K562 (cell line): Measurements from ENCODE around the gene MUSK. TPM values are rescaled to one million over a fixed set of nuclear protein-coding genes. Genes with fewer than 3 reads are reported as not detected.

Experiments used
- ATAC-seq: fragments of 200-7000 bp; cut with Tn5 transposase; 3 replicates; pipeline ENCODE4 v1.9.1; 2020; ENCODE audit warnings: moderate library complexity
- BruUV-seq: library from RNA; stranded (reverse); fragments of 400-500 nt; replicated peaks from 2 replicates; lab custom pipeline; 2021; lab: Mats Ljungman, UMichigan
- CTCF ChIA-PET: fragments of 300-600 bp; formaldehyde crosslinking; extraction: SDS; loops from one replicate; lab custom pipeline; 2021; ENCODE audit warnings: low intra/inter-chr PET ratio; lab: Yijun Ruan, JAX
- POLR2A ChIA-PET: fragments of 300-600, 350-650 bp; sonication (Branson Sonifier 250); formaldehyde crosslinking; extraction: SDS; loops from one replicate; lab custom pipeline; 2021; ENCODE audit warnings: antibody characterized with exemption, inconsistent platforms; lab: Yijun Ruan, JAX
- DNase-seq, 4 experiments: peaks; one replicate each; pipeline versions ENCODE4 v3.0.0 to v3.0.0-alpha.2; 2011 to 2018; ENCODE audit warnings: low spot score in 3 of 4, mixed read lengths in 3 of 4; ENCODE audit errors: extremely low read depth in 1 of 4
- FAIRE-seq: peaks from 2 replicates; lab custom pipeline; 2011; peaks lifted over from hg19 to GRCh38; lab: Jason Lieb, UNC
- H2AFZ ChIP-seq: 2 replicates; pipeline ENCODE4 v1.6.0; 2011; ENCODE audit warnings: low read depth, low read length, control low read depth, inconsistent platforms
- H3K27ac ChIP-seq: fragments of 200-600 bp; 3 replicates; pipeline ENCODE4 v1.8.0; 2011; ENCODE audit warnings: low read depth, mild to moderate bottlenecking, control low read depth, inconsistent platforms, low read length, moderate library complexity, mixed read lengths; ENCODE audit errors: extremely low read depth
- H3K27me3 ChIP-seq, 2 experiments: fragments of 300-600 bp in 1 of 2; 2 replicates in 1 of 2; 3 replicates in 1 of 2; pipeline versions ENCODE4 v1.6.0 to v1.8.0; 2011; ENCODE audit warnings: inconsistent platforms in 2 of 2, low read length in 2 of 2, mild to moderate bottlenecking in 1 of 2, mixed read lengths in 1 of 2, moderate library complexity in 1 of 2; ENCODE audit not compliant: control insufficient read depth in 2 of 2, insufficient read depth in 2 of 2
- H3K36me3 ChIP-seq: fragments of 300-600 bp; 3 replicates; pipeline ENCODE4 v1.8.0; 2011; ENCODE audit warnings: mild to moderate bottlenecking, low read length, inconsistent platforms; ENCODE audit not compliant: control insufficient read depth, insufficient read depth
- H3K4me1 ChIP-seq, 2 experiments: fragments of 200-600 bp in 1 of 2; replicated peaks in 1 of 2; 2 replicates in 1 of 2; 3 replicates in 1 of 2; pipeline versions ENCODE4 v1.5.1 to v1.8.0; 2011; ENCODE audit warnings: inconsistent platforms in 2 of 2, low read length in 2 of 2, mild to moderate bottlenecking in 1 of 2, mixed read lengths in 1 of 2, moderate library complexity in 1 of 2; ENCODE audit not compliant: control insufficient read depth in 2 of 2, insufficient read depth in 2 of 2
- H3K4me2 ChIP-seq: 2 replicates; pipeline ENCODE4 v1.6.1; 2011; ENCODE audit warnings: low read length, control low read depth, inconsistent platforms, mixed read lengths; ENCODE audit not compliant: insufficient read depth
- H3K4me3 ChIP-seq: fragments of 200-600 bp; sonication (generic), shearing (Covaris generic); 2 replicates; pipeline ENCODE4 v1.5.1; 2016; ENCODE audit warnings: control low read depth, inconsistent platforms
- H3K79me2 ChIP-seq: fragments of 200-600 bp; 3 replicates; pipeline ENCODE4 v1.8.0; 2011; ENCODE audit warnings: low read length, inconsistent platforms; ENCODE audit not compliant: control insufficient read depth, insufficient read depth
- H3K9ac ChIP-seq, 2 experiments: 2 replicates each; pipeline versions ENCODE4 v1.6.0 to v1.6.1; 2011; ENCODE audit warnings: low read depth in 2 of 2, low read length in 2 of 2, control low read depth in 1 of 2, inconsistent platforms in 1 of 2, mild to moderate bottlenecking in 1 of 2, mixed read lengths in 1 of 2; ENCODE audit not compliant: insufficient read depth in 1 of 2
- H3K9me1 ChIP-seq: one replicate; pipeline ENCODE4 v1.6.0; 2011; ENCODE audit warnings: inconsistent platforms, mild to moderate bottlenecking, low read length, moderate library complexity; ENCODE audit not compliant: control insufficient read depth, insufficient read depth
- H3K9me3 ChIP-seq: replicated peaks from 2 replicates; pipeline ENCODE4 v1.5.1; 2011; ENCODE audit warnings: low read depth, low read length, inconsistent platforms; ENCODE audit not compliant: control insufficient read depth, insufficient read depth
- H4K20me1 ChIP-seq: replicated peaks from 2 replicates; pipeline ENCODE4 v1.6.1; 2011; ENCODE audit warnings: low read length, inconsistent platforms, mixed read lengths; ENCODE audit not compliant: control insufficient read depth, insufficient read depth
- DNMT1 ChIP-seq: fragments of 450-650 bp; IDR thresholded peaks from 2 replicates; pipeline ENCODE4 v1.6.1; 2016; ENCODE audit warnings: antibody characterized with exemption, mild to moderate bottlenecking
- ERF ChIP-seq: fragments of 450-650 bp; formaldehyde crosslinking; IDR thresholded peaks from 2 replicates; pipeline ENCODE4 v1.4.0; 2020; ENCODE audit warnings: mild to moderate bottlenecking, mixed read lengths
- GATA2 ChIP-seq: sonication (generic); formaldehyde crosslinking; IDR thresholded peaks from 2 replicates; pipeline ENCODE4 v1.4.0; 2020; ENCODE audit warnings: mild to moderate bottlenecking, missing genetic modification reagents
- GATAD2B ChIP-seq: fragments of 450-650 bp; IDR thresholded peaks from 2 replicates; pipeline ENCODE4 v1.6.1; 2017; ENCODE audit warnings: mild to moderate bottlenecking, borderline replicate concordance
- HNRNPL ChIP-seq: fragments of 200-400 bp; formaldehyde crosslinking; IDR thresholded peaks from 2 replicates; pipeline ENCODE4 v1.6.1; 2017; ENCODE audit warnings: low read depth, mild to moderate bottlenecking, low read length
- LCOR ChIP-seq: sonication (generic); formaldehyde crosslinking; IDR thresholded peaks from 2 replicates; pipeline ENCODE4 v1.8.0; 2022; ENCODE audit warnings: mild to moderate bottlenecking, missing genetic modification reagents
- RBM25 ChIP-seq: fragments of 200-400 bp; formaldehyde crosslinking; IDR thresholded peaks from 2 replicates; pipeline ENCODE4 v1.6.1; 2018; ENCODE audit warnings: low read length, low read depth, moderate library complexity; ENCODE audit not compliant: severe bottlenecking
- RNF2 ChIP-seq: sonication (generic); IDR thresholded peaks from 2 replicates; pipeline ENCODE4 v1.6.1; 2016
- SRSF9 ChIP-seq: fragments of 200-400 bp; formaldehyde crosslinking; IDR thresholded peaks from 2 replicates; pipeline ENCODE4 v1.6.1; 2017; ENCODE audit warnings: low read depth, low read length, borderline replicate concordance
- U2AF2 ChIP-seq: fragments of 200-400 bp; formaldehyde crosslinking; optimal IDR thresholded peaks from 2 replicates; pipeline ENCODE3; 2017; ENCODE audit warnings: low read depth, mild to moderate bottlenecking, low read length
- ZNF140 ChIP-seq: fragments of 250-450 bp; sonication (Bioruptor Pico); IDR thresholded peaks from 2 replicates; pipeline ENCODE4 v1.8.0; 2021; ENCODE audit warnings: moderate library complexity, mild to moderate bottlenecking, inconsistent platforms
- ZNF707 ChIP-seq: fragments of 250-450 bp; sonication (Bioruptor Pico); conservative IDR thresholded peaks from 2 replicates; pipeline ENCODE4 v1.8.0; 2022; ENCODE audit warnings: inconsistent platforms, mild to moderate bottlenecking, moderate library complexity
- WGBS: fragments of 100-300 bp; shearing (Covaris generic); methylation state at CpG from one replicate; pipeline ENCODE4 v1.1.6; 2016; ENCODE audit warnings: low coverage, mixed read lengths; ENCODE audit not compliant: insufficient coverage; ENCODE audit errors: missing lambda C conversion rate; 5-methylcytosine and 5-hydroxymethylcytosine counted together
- in situ Hi-C: fragments of 300-500 bp; cut with MboI; formaldehyde crosslinking; loops from 4 replicates; pipeline ENCODE4 v1.15.0; 2018; ENCODE audit warnings: inconsistent platforms, mixed read lengths
- intact Hi-C: fragments of 100-400 bp; cut with micrococcal nuclease; formaldehyde crosslinking; loops from 2 replicates; pipeline ENCODE4 v1.14.2; 2022
- polyA plus RNA-seq, 8 experiments: library from polyadenylated mRNA; depleted of rRNA in 4 of 8; stranded (reverse) in 5 of 8; unstranded in 3 of 8; fragments of >200 nt; fragmentation: Nextera tagmentation in 2 of 8; fragmentation: Illumina TruSeq in 1 of 8; extraction: Ambion mirVana in 2 of 8; extraction: Trizol in 1 of 8; gene quantifications; 2 replicates each; pipeline versions ENCODE4 v1.2.1 to v1.2.3, GENCODE V29; 2011 to 2014; ENCODE audit warnings: inconsistent platforms in 1 of 8, missing spikeins in 1 of 8
- total RNA-seq, 7 experiments: library from RNA; depleted of rRNA in 6 of 7; stranded (reverse); fragments of >200 nt in 6 of 7; fragmentation: Illumina TruSeq in 2 of 7; extraction: Trizol in 2 of 7; gene quantifications; 2 replicates each; pipeline versions ENCODE4 v1.2.1 to v1.2.3, GENCODE V29; 2011 to 2021; ENCODE audit warnings: low replicate concordance in 1 of 7
- TF ChIP-seq, protein P1 (sequence below): sonication (generic); IDR thresholded peaks from 2 replicates; pipeline ENCODE4 v1.6.1; 2016
- TF ChIP-seq, protein P2 (sequence below): fragments of 250-450 bp; sonication (Bioruptor Pico); IDR thresholded peaks from 2 replicates; pipeline ENCODE4 v1.4.0; 2020; ENCODE audit warnings: mild to moderate bottlenecking
- TF ChIP-seq, protein P3 (sequence below): fragments of 250-450 bp; sonication (Bioruptor Pico); IDR thresholded peaks from 2 replicates; pipeline ENCODE4 v1.8.0; 2022; ENCODE audit warnings: inconsistent platforms

Gene MUSK
- total and polyA plus RNA-seq, 9 of the 15 experiments (the other 6 are each of a cell fraction or from before 2014, with no cell fraction given) = not detected

GRCh38 chr9:110751971-110752370 is 83.4 kb downstream of the MUSK start:
- intact Hi-C loops = no loop called here
- FAIRE-seq = no peak

GRCh38 chr9:110752766-110753165 is 84.2 kb downstream of the MUSK start:
- Histone ChIP-seq H3K27me3 (no peaks in the 10 kb centered on the region), H3K9ac (no peak overlapping the region), H3K9me1 (no peaks in the 10 kb centered on the region), H3K4me1 (no peaks in the 10 kb centered on the region), H4K20me1 (no peaks in the 10 kb centered on the region), H3K9me3 (no peaks in the 10 kb centered on the region), H2AFZ (no peak overlapping the region), H3K79me2 (no peaks in the 10 kb centered on the region), H3K27ac (no peak overlapping the region), H3K36me3 (no peaks in the 10 kb centered on the region), H3K4me3 (no peak overlapping the region), H3K4me2 (no peak overlapping the region)
- ChIA-PET POLR2A (no interaction called here), CTCF (no interaction called here)
- in situ Hi-C loops = no loop called here
- ATAC-seq = no peak
- intact Hi-C loops = no loop called here
- WGBS = 0% methylated on average over 2 of the region's 2 CpGs
- BruUV-seq = no TSS peak
- no peak for FAIRE-seq
- no peak for DNase-seq
- TF ChIP-seq ERF (no peak), RBM25 (no peak), RNF2 (no peak), GATAD2B (no peak), DNMT1 (no peak), GATA2 (CRISPR knock-in tag) (no peak), ZNF140 (CRISPR knock-in tag) (no peak), LCOR (CRISPR knock-in tag) (no peak), SRSF9 (no peak), HNRNPL (no peak), U2AF2 (no peak)
- TF ChIP-seq, protein P1, sequence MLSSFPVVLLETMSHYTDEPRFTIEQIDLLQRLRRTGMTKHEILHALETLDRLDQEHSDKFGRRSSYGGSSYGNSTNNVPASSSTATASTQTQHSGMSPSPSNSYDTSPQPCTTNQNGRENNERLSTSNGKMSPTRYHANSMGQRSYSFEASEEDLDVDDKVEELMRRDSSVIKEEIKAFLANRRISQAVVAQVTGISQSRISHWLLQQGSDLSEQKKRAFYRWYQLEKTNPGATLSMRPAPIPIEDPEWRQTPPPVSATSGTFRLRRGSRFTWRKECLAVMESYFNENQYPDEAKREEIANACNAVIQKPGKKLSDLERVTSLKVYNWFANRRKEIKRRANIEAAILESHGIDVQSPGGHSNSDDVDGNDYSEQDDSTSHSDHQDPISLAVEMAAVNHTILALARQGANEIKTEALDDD = no peak
- TF ChIP-seq, protein P2, sequence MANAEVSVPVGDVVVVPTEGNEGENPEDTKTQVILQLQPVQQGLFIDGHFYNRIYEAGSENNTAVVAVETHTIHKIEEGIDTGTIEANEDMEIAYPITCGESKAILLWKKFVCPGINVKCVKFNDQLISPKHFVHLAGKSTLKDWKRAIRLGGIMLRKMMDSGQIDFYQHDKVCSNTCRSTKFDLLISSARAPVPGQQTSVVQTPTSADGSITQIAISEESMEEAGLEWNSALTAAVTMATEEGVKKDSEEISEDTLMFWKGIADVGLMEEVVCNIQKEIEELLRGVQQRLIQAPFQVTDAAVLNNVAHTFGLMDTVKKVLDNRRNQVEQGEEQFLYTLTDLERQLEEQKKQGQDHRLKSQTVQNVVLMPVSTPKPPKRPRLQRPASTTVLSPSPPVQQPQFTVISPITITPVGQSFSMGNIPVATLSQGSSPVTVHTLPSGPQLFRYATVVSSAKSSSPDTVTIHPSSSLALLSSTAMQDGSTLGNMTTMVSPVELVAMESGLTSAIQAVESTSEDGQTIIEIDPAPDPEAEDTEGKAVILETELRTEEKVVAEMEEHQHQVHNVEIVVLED = no peak
- TF ChIP-seq, protein P3, sequence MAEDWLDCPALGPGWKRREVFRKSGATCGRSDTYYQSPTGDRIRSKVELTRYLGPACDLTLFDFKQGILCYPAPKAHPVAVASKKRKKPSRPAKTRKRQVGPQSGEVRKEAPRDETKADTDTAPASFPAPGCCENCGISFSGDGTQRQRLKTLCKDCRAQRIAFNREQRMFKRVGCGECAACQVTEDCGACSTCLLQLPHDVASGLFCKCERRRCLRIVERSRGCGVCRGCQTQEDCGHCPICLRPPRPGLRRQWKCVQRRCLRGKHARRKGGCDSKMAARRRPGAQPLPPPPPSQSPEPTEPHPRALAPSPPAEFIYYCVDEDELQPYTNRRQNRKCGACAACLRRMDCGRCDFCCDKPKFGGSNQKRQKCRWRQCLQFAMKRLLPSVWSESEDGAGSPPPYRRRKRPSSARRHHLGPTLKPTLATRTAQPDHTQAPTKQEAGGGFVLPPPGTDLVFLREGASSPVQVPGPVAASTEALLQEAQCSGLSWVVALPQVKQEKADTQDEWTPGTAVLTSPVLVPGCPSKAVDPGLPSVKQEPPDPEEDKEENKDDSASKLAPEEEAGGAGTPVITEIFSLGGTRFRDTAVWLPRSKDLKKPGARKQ (CRISPR knock-in tag) = no peak

More at GRCh38 chr9:110751971-110752370, 83.4 kb downstream of the MUSK start:
- in situ Hi-C loops = no loop called here
- WGBS = 0% methylated on average over 4 of the region's 4 CpGs
- Histone ChIP-seq H3K36me3 (no peaks in the 10 kb centered on the region), H3K4me1 (no peaks in the 10 kb centered on the region), H3K79me2 (no peaks in the 10 kb centered on the region), H3K9ac (no peak overlapping the region), H3K4me3 (no peak overlapping the region), H3K27ac (no peak overlapping the region), H2AFZ (no peak overlapping the region), H3K27me3 (no peaks in the 10 kb centered on the region), H3K9me3 (no peaks in the 10 kb centered on the region), H4K20me1 (no peaks in the 10 kb centered on the region), H3K9me1 (no peaks in the 10 kb centered on the region), H3K4me2 (no peak overlapping the region)
- BruUV-seq = no TSS peak
- no peak for TF ChIP-seq ZNF707 (CRISPR knock-in tag)
- ChIA-PET POLR2A (no interaction called here), CTCF (no interaction called here)
- ATAC-seq = no peak
- DNase-seq = no peak
